GM21717 (cell line): ENCODE data around the gene KIF21A.

ENCODE experiments used
- ATAC-seq: cut with Tn5 transposase; IDR thresholded peaks from one replicate; pipeline ENCODE4 v1.9.1; 2021; ENCODE audit warnings: mild to moderate bottlenecking, moderate library complexity; ENCODE audit not compliant: unreplicated experiment

KIF21A gene

GRCh38 chr12:39389399-39390150 lies 53.3 kb downstream of the KIF21A start:
- ATAC-seq, result no peak

DNA sequence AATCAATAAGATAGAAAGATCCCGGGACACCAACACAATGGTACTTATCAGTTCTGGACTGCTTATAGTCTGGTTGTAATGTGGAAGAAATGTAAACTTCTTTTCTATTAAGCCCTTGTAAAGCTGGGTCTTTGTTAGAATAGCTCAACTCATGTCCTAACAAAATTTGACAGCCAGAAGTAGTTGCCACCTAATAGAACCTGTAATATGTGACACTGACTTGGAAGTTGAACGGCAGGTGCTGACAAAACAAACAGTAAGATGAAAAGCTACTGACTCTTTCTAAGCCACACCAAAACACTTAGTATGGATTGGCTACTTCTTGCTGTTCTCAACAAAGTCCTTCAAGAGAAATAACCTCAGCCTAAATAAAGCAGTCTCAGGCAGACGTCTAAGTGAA lies 56.6 kb downstream of the KIF21A start:
- ATAC-seq, result no peak

DNA sequence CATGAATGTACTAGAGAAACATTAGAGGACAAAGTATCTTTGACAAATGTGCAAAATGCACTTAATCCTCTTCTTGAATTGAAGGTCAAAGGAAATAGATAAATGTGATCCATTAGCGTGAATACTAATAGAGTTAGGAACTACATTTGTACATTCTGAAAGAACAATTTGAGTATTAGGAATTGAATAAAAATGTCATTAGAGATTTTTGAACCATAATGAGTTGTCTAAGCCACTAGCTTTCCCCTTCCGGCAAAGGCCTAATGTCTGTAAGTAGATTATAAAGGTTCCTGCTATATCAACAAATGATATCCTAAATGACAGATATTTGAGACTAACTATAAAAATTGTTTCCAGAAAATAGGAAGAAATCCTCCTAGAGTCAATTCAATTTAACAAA lies 59.8 kb downstream of the KIF21A start:
- ATAC-seq, result no peak

- ATAC-seq, result no peak
Observed at GRCh38 chr12:39380090-39380489, 62.8 kb downstream of the KIF21A start.

DNA sequence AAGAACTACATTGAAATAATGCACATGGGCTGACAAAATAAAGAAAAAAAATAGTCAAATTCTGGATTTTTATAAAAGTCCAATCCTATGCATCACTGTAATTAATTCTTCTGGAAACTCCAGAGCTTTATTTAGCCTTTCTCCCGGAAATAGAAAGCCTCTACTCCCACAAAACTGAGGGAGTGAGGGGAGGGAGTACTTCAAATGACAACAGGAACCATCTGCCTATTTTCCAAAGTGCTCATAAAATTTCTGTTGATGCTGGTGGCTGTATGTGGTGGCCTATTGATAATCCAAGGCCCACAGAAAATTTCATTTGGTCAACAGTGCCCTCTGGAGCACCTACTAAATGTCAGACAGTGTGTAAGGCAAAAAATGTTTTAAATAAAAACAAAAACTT lies 64.6 kb downstream of the KIF21A start:
- ATAC-seq, result no peak

GRCh38 chr12:39375206-39375808 lies 67.6 kb downstream of the KIF21A start:
- no peak for ATAC-seq

DNA sequence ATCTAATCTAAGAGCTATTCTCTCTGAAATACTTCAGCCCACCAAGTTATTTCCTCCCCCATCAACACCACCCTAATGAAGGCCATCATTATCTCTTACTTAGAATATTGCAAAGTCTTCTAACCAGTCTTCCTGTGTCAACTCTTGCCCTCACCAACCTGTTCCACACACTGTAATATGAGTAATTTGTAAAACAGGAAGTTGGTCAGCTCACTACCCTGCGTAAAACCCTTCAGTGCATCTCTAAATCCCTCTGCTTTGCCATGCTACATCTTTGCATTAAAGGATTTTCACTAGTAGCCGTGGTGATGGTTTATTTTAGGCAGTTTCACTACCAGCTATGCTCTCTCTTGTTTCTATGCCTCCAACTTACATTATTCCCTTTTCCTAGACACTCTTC lies 70.0 kb downstream of the KIF21A start:
- ATAC-seq, result peak; percentile 97

GRCh38 chr12:39372204-39372925 lies 70.6 kb downstream of the KIF21A start:
- no peak for ATAC-seq

- ATAC-seq, result no peak
Observed at GRCh38 chr12:39369756-39370155, 73.2 kb downstream of the KIF21A start.

DNA sequence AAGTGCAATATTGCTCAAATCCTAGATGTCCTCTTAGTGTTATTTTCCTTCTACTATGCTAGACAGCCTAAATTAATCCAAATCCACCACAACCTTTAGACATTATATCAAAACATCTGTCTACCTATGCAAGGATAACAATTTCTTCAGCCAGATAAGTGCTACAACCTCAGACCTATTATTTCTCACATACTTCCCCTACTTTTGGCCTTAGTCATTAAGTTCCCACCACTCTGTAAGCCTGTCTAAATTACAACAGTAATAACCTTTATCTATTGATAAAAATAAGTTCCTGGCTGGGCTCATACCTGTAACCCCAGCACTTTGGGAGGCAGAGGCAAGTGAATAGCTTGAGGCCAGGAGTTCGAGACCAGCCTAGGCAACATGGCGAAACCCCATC lies 74.0 kb downstream of the KIF21A start:
- ATAC-seq, result no peak

- no peak for ATAC-seq
Observed at GRCh38 chr12:39368096-39368495, 74.8 kb downstream of the KIF21A start.

GRCh38 chr12:39367494-39367893 lies 75.4 kb downstream of the KIF21A start:
- ATAC-seq, result no peak

DNA sequence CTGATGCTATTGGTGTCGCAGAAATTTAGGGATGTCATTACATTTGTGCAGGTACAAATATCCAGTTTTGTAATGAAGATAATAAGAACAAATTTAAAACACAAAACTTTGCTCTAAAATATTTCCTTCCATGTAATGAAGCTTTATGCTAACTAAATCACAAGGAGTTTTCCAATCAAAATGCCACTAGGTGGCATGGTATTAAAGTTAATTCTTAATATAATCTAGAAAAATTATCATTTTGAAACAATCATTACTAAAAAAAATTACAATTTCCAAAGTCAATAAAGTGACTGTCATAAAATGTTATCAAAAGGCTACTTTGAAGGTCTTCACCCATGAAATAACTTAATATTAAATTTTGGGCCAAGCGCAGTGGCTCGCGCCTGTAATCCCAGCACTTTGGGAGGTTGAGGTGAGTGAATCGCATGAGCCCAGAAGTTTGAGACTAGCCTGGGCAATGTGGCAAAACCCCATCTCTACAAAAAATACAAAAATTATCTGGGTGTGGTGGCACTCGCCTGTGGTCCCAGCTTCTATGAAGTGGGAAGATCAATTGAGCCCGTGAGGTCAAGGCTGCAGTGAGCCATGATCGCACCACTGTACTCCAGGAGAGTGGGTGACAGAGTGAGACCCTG lies 77.4 kb downstream of the KIF21A start:
- ATAC-seq, result no peak

DNA sequence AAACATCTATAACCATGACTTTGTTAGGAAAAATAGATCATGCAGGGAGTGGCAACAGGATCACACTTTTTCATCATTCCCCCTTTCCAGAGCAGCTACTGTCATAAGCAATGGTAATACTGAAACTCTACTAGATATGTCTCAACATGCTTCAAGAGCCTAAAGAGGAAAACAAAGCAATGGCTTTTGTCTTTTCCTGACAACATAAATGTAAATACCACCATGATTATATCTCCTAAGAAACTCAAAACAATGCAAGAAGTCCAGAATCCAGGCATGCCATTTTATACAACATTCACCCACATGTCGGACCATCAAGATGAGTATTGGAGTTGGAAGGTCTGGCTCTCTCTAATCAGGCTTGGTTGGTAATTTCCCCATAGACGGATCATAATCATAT lies 78.7 kb downstream of the KIF21A start:
- ATAC-seq, result no peak

DNA sequence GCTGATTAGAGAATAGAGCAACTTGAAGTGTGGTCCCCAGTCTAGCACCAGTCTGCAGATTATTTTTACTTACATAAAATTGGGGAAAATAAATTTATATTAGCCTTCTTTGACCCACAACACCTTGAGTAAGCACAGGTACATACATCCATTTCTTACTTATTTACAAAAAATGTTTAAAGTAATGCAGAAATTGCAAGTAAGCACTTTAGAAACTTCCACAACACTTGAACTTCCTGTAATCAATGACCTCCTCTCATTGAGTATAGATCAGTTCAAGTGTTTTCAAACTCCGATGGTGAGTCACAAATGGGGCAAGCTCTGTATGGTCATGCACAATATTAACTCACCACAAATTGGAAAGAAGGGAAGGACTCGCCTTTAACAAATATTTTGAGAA lies 83.3 kb downstream of the KIF21A start:
- ATAC-seq, result no peak

DNA sequence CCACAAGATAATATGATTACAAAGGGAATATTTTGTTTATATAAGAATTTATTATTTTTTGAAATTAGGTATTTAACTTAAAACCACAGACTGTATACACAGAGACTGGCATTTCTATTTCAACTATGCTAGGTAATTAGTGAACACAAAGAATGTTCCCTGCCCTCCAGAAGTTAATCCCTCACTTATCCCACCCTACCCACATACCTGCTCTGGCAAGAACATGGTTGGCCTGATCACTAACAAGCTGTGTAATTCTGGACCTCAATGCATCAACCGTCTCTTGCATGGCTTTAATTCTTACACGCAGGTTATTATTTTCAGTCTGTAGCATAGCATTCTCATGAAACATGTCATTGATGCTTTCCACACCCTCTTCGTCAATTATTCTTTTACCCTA lies 85.9 kb downstream of the KIF21A start:
- ATAC-seq, result no peak

DNA sequence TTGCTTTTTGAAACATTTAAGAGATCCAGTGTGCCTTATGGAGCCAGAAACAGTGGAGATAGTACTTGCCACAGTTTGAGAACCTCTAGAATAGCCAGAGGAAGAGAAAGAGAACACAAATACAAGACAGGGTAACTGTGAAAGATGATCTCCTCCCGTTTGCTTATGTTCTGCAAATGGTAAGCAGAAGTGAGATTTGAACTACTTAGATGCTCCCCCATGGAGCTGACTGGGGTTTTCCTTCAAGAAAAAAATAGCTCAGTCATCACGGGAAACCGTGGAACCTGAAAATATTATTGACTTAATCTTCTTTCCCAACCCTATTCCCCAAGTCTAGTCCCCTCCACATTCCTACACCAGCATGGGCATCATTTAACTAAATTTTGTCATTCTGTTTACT lies 87.1 kb downstream of the KIF21A start:
- ATAC-seq, result no peak

GRCh38 chr12:39354955-39355354 lies 88.0 kb downstream of the KIF21A start:
- ATAC-seq, result no peak

- no peak for ATAC-seq
Observed at GRCh38 chr12:39352471-39353017, 90.4 kb downstream of the KIF21A start.

GRCh38 chr12:39351153-39351552 lies 91.8 kb downstream of the KIF21A start:
- ATAC-seq, result no peak

GRCh38 chr12:39348941-39349626 lies 93.8 kb downstream of the KIF21A start:
- no peak for ATAC-seq
